Measurements from ENCODE around the gene CCDC88C. TPM values are rescaled to one million over a fixed set of nuclear protein-coding genes. Genes with fewer than 3 reads are reported as not detected.

Gene CCDC88C
- total RNA-seq, 4 donors from 2014 or later = 1.1 to 2.7 (median 2.1) TPM

DNA sequence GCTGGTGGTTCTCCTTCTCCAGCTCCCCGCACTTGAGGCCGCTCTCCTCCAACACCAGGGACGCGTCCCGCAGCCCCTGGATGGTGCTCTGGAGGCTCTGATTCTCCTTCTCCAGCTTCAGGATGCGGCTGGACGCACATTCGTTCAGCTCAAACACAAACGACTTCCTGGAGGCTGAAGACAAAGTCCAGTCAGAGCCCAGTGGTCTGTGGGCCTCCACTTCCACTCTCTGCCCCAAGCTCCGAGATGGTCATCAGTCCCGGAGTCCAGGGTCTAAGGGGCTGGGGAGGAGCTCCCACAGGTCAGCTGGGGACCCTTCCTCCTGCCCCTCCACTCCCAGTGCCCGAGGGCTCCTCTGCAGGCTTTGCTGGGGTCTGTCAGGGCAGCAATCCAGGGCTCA lies 96.5 kb downstream of the CCDC88C start:
- intact Hi-C loops (cut with DNase I; ENCODE audit: low total_unique reads) (no loop called here), in situ Hi-C loops (cut with MboI; ENCODE audit: low sequenced_read_pairs in 4 of 4) (loop anchor here in 3 of 4 donors (10.0 kb wide), 2 partner anchors 94 to 104 kb away; partner anchors contain the start of gene CCDC88C (in 2 of the 3))
- no peak for ATAC-seq
- Histone ChIP-seq H3K9me3 (no peaks in the 10 kb centered on the region), H3K36me3 (no peaks in the 10 kb centered on the region), H3K27ac (no peak overlapping the region), H3K4me1 (peaks cover 6 to 13% of the 10 kb centered on the region in 2 donors), H3K4me3 (no peak overlapping the region), H3K27me3 (no peaks in the 10 kb centered on the region)
- TF ChIP-seq POLR2A (IDR thresholded peaks at IDR 0.05) = no peak
- TF ChIP-seq, protein P1, sequence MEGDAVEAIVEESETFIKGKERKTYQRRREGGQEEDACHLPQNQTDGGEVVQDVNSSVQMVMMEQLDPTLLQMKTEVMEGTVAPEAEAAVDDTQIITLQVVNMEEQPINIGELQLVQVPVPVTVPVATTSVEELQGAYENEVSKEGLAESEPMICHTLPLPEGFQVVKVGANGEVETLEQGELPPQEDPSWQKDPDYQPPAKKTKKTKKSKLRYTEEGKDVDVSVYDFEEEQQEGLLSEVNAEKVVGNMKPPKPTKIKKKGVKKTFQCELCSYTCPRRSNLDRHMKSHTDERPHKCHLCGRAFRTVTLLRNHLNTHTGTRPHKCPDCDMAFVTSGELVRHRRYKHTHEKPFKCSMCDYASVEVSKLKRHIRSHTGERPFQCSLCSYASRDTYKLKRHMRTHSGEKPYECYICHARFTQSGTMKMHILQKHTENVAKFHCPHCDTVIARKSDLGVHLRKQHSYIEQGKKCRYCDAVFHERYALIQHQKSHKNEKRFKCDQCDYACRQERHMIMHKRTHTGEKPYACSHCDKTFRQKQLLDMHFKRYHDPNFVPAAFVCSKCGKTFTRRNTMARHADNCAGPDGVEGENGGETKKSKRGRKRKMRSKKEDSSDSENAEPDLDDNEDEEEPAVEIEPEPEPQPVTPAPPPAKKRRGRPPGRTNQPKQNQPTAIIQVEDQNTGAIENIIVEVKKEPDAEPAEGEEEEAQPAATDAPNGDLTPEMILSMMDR (IDR thresholded peaks at IDR 0.05 in 4 of 5, conservative IDR thresholded peaks at IDR 0.05 in 1 of 5) = no peak
- no peak for DNase-seq

DNA sequence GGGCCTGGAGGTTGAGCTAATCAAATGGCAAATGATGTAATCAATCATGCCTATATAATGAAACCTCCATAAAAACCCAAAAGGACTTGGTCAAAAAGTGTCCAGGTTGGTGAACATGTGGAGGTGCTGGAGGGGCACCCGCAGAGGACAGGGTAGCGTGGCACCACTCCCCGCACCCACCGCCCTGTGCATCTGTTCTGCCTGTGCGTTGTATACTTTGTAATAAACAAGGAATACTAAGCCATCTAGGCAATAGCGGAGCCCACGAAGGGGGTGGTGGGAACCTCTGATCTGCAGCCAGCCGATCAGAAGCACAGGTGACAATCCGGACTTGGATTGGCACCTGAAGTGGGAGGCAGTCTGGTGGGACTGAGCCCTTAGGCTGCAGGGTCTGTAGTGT lies 97.4 kb downstream of the CCDC88C start:
- no peaks in the 10 kb centered on the region for H3K27me3 ChIP-seq
- no peak for DNase-seq
- intact Hi-C loops (cut with DNase I; ENCODE audit: low total_unique reads) (no loop called here), in situ Hi-C loops (cut with MboI; ENCODE audit: low sequenced_read_pairs in 4 of 4) (loop anchor here in 3 of 4 donors (10.0 kb wide), 2 partner anchors 95 to 105 kb away; partner anchors contain the start of gene CCDC88C (in 2 of the 3))
- no peak for ATAC-seq
- H3K9me3 ChIP-seq = no peaks in the 10 kb centered on the region
- no peak overlapping the region for H3K27ac ChIP-seq
- peaks cover 6 to 13% of the 10 kb centered on the region in 2 donors for H3K4me1 ChIP-seq
- no peak overlapping the region for H3K4me3 ChIP-seq
- TF ChIP-seq, protein P1 (IDR thresholded peaks at IDR 0.05 in 4 of 5, conservative IDR thresholded peaks at IDR 0.05 in 1 of 5) = no peak
- TF ChIP-seq POLR2A (IDR thresholded peaks at IDR 0.05) = no peak
- H3K36me3 ChIP-seq = no peaks in the 10 kb centered on the region

DNA sequence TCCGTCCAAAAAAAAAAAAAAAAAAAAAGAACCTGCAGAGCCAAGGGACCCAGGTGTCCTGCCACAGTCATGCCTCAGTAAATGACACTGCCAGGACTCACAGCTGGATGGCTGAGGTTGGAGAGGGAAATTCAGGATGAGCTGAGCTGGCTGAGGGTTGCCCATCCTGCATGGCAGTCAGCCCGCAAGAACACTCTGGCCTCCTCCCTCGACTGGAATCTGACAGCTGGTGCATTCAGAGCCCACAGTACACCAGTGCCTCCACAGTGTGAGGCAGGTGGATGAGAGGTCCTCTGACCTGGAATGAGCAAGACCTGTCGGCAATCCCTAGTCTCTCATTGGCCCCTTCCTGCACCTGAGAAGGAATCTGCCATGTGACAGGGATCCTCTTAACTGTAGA lies 98.7 kb downstream of the CCDC88C start:
- H3K27ac ChIP-seq = no peak overlapping the region
- in situ Hi-C loops (cut with MboI; ENCODE audit: low sequenced_read_pairs in 4 of 4) = no loop called here
- DNase-seq = no peak

DNA sequence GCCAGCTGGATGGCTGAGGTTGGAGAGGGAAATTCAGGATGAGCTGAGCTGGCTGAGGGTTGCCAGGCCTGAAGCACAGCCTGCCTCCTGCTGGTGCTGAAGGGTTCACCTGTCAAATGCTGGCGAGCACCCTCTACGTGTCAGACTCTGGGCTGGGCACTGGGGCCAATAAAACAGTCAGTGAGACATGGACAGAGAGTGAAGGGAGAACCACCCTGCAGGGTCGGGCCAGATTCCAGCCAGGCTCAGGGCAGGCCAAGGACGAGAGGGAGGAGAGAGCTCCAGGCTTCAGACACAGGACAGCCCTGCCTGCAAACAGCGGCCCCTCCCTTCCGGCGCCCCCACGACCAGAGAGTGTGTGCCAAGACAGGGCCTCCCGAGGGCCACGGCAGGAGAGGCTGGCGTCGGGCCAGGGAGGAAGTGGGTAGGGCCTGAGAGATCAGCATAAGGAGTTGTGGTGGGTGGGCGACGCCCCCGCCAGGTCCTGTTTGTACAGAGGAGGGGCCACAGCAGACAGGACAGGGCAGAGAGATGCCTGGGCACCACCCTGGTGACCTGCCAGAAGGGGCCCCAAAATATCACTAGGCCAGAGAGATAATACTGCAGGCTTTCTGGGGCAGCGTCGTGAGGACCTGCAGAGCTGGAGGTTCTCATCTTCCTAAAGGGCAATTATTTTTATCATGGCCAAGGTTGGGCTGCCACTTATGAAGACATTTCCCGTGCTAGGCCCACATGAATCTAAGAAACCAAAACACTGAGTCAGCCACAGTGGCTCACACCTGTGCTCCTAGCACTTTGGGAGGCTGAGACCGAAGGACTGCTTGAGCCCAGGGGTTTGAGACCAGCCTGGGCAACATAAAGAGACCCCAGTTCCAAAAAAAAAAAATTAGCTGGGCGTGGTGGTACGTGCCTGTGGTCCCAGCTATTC lies 100.0 kb downstream of the CCDC88C start:
- peak in 1 of 2 donors; percentile 46 for ATAC-seq
- Histone ChIP-seq H3K27ac (peak overlapping the region in 2 of 4 donors; percentile 29 to 47), H3K9me3 (no peaks in the 10 kb centered on the region), H3K4me3 (no peak overlapping the region), H3K36me3 (no peaks in the 10 kb centered on the region), H3K4me1 (peaks cover 0 to 7% of the 10 kb centered on the region in 2 donors), H3K27me3 (no peaks in the 10 kb centered on the region)
- in situ Hi-C loops (cut with MboI; ENCODE audit: low sequenced_read_pairs in 4 of 4) (no loop called here), intact Hi-C loops (cut with DNase I; ENCODE audit: low total_unique reads) (no loop called here)
- peak in 1 of 2 donors; percentile 31 for DNase-seq
- TF ChIP-seq POLR2A (IDR thresholded peaks at IDR 0.05) = no peak
- TF ChIP-seq, protein P1 (IDR thresholded peaks at IDR 0.05 in 4 of 5, conservative IDR thresholded peaks at IDR 0.05 in 1 of 5) = peak in 1 of 5 experiments; percentile 17

More for the DNA sequence above, 98.7 kb downstream of the CCDC88C start:
- no peak for TF ChIP-seq POLR2A (IDR thresholded peaks at IDR 0.05)
- TF ChIP-seq, protein P1 (IDR thresholded peaks at IDR 0.05 in 4 of 5, conservative IDR thresholded peaks at IDR 0.05 in 1 of 5) = no peak
- peaks cover 3 to 13% of the 10 kb centered on the region in 2 donors for H3K4me1 ChIP-seq
- intact Hi-C loops (cut with DNase I; ENCODE audit: low total_unique reads) = no loop called here
- ATAC-seq = no peak
- no peaks in the 10 kb centered on the region for H3K27me3 ChIP-seq
- H3K9me3 ChIP-seq = no peaks in the 10 kb centered on the region
- no peaks in the 10 kb centered on the region for H3K36me3 ChIP-seq
- no peak overlapping the region for H3K4me3 ChIP-seq
